Activated naive CD4-positive, alpha-beta T cell treated with anti-CD3 and anti-CD28 coated beads, Interleukin-2, amount 50 U/mL, for 72 hours (primary cell): ENCODE measurements around the gene KCNQ1. TPM values are rescaled to one million over a fixed set of nuclear protein-coding genes. Genes with fewer than 3 reads are reported as not detected.
A peak's percentile ranks its signal among the peaks of the same experiment; 100 is the strongest.

Experiments
- ATAC-seq, 2 donors: fragments of 150-1000 bp; cut with Tn5 transposase; 2 replicates each; pipeline ENCODE4 v1.10.0; 2021; ENCODE audit warnings: mild to moderate bottlenecking in 2 of 2, moderate library complexity in 2 of 2
- DNase-seq, 2 donors: peaks; one replicate each; pipeline ENCODE4 v3.0.0; 2021 to 2022; ENCODE audit warnings: low spot score in 2 of 2
- H3K27ac Mint-ChIP-seq, 2 donors: one replicate each; pipeline ENCODE4 v1.8.0; 2022; ENCODE audit warnings: mild to moderate bottlenecking in 2 of 2, mixed read lengths in 2 of 2
- H3K36me3 Mint-ChIP-seq, 2 donors: one replicate each; pipeline ENCODE4 v1.8.0; 2022; ENCODE audit warnings: mixed read lengths in 2 of 2
- H3K9me3 Mint-ChIP-seq, 2 donors: one replicate each; pipeline ENCODE4 v1.8.0; 2022; ENCODE audit warnings: mixed read lengths in 2 of 2
- total RNA-seq, 2 donors: library from RNA; stranded (reverse); gene quantifications; one replicate each; pipeline ENCODE4 v1.2.3, GENCODE V29; 2022

KCNQ1 gene
- total RNA-seq, 2 donors from 2014 or later: 12.2 to 19.3 TPM

- no peak for DNase-seq
- Mint-ChIP-seq H3K9me3 (peaks cover 0 to 5% of the 10 kb centered on the region in 2 donors), H3K36me3 (peaks cover 13 to 26% of the 10 kb centered on the region in 2 donors), H3K27ac (no peak overlapping the region)
- ATAC-seq: no peak
Observed at GRCh38 chr11:2656859-2657258, 212.1 kb downstream of the KCNQ1 start.

DNA sequence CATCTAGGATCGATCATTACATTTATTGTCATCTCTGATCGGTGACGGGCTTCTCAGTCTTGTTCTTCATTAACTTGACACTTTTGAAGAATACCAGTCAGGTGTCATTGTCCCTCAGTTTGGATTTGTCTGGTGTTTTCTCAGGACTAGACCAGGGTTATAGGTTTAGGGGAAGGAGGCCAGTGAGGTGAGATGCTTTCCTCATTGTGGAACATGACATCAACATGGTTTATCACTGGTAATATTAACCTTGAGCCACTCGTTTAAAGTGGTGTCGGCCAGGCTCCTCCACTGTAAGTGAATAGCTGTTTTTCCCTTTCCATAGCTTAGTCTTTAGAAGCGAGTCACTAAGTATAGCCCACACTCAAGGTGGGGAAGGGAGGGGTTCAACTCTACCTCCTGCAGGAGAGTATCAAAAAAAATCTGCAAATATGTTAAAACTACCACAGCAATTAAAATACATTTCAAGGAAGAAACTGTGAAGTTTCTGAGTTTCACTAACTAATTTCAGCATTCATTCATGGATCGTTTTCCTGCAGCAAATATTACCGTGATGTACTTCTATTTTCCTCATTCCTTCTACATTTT lies 213.0 kb downstream of the KCNQ1 start:
- H3K27ac Mint-ChIP-seq: no peak overlapping the region
- ATAC-seq: no peak
- no peak for DNase-seq
- peaks cover 0 to 5% of the 10 kb centered on the region in 2 donors for H3K9me3 Mint-ChIP-seq
- peaks cover 10 to 26% of the 10 kb centered on the region in 2 donors for H3K36me3 Mint-ChIP-seq

- peaks cover 0 to 5% of the 10 kb centered on the region in 2 donors for H3K9me3 Mint-ChIP-seq
- DNase-seq: no peak
- peak overlapping the region in 1 of 2 donors; percentile 29 for H3K27ac Mint-ChIP-seq
- peaks cover 9 to 26% of the 10 kb centered on the region in 2 donors for H3K36me3 Mint-ChIP-seq
- ATAC-seq: no peak
Observed at GRCh38 chr11:2660357-2660939, 215.6 kb downstream of the KCNQ1 start.

- ATAC-seq (no peak), DNase-seq (no peak)
- peak overlapping the region; percentile 29 to 81 for H3K27ac Mint-ChIP-seq
- H3K9me3 Mint-ChIP-seq: peaks cover 0 to 5% of the 10 kb centered on the region in 2 donors
- H3K36me3 Mint-ChIP-seq: peaks cover 9 to 26% of the 10 kb centered on the region in 2 donors
Observed at GRCh38 chr11:2661173-2662023, 216.6 kb downstream of the KCNQ1 start.

DNA sequence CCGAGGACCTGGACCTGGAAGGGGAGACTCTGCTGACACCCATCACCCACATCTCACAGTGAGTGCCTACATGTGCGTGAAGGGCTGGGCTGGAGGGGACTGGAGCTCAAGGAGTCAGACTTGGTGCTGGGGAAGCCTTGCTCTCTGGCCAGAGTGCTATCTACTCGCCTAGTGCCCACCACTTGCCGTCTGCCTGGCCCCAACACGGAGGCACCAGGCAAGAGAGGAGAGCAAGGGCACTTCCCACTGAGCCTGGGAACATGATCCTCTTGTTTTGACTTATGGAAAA lies 217.2 kb downstream of the KCNQ1 start:
- Mint-ChIP-seq H3K36me3 (peaks cover 9 to 26% of the 10 kb centered on the region in 2 donors), H3K9me3 (peaks cover 0 to 5% of the 10 kb centered on the region in 2 donors), H3K27ac (no peak overlapping the region)
- DNase-seq: no peak
- no peak for ATAC-seq

GRCh38 chr11:2662430-2663299 lies 217.9 kb downstream of the KCNQ1 start:
- peaks cover 0 to 5% of the 10 kb centered on the region in 2 donors for H3K9me3 Mint-ChIP-seq
- H3K27ac Mint-ChIP-seq: no peak overlapping the region
- peaks cover 9 to 26% of the 10 kb centered on the region in 2 donors for H3K36me3 Mint-ChIP-seq
- ATAC-seq (no peak), DNase-seq (peak in 1 of 2 donors; percentile 1)

GRCh38 chr11:2663506-2663905 lies 218.7 kb downstream of the KCNQ1 start:
- ATAC-seq (no peak), DNase-seq (no peak)
- Mint-ChIP-seq H3K27ac (peak overlapping the region in 1 of 2 donors; percentile 53), H3K9me3 (peaks cover 0 to 5% of the 10 kb centered on the region in 2 donors), H3K36me3 (peaks cover 9 to 26% of the 10 kb centered on the region in 2 donors)

GRCh38 chr11:2663915-2664314 lies 219.1 kb downstream of the KCNQ1 start:
- ATAC-seq (no peak), DNase-seq (no peak)
- H3K36me3 Mint-ChIP-seq: peaks cover 8 to 22% of the 10 kb centered on the region in 2 donors
- H3K9me3 Mint-ChIP-seq: peaks cover 0 to 5% of the 10 kb centered on the region in 2 donors
- peak overlapping the region; percentile 53 to 93 for H3K27ac Mint-ChIP-seq

DNA sequence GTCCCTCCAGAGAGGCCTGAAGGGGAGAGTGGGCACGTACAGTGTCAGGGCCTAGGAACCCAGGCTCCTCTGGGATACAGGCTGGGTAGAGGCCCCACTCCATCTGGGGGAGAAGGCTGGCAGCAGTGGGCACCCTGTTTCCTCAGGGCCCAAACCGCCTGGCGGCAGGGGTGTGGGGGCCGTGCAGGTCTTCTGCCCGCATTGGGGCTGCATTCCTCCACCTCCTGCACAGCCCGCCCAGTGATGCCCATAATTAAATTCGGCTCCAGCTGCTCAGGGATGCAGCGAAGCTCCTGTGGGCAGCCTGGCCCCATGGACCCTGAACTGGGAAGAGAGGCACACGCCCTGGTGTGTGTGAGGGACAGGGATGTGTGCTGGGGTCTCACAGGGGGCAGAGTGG lies 219.6 kb downstream of the KCNQ1 start:
- H3K36me3 Mint-ChIP-seq: peaks cover 4 to 18% of the 10 kb centered on the region in 2 donors
- H3K9me3 Mint-ChIP-seq: peaks cover 0 to 5% of the 10 kb centered on the region in 2 donors
- peak overlapping the region; percentile 53 to 93 for H3K27ac Mint-ChIP-seq
- DNase-seq: no peak
- no peak for ATAC-seq

- peaks cover 0 to 5% of the 10 kb centered on the region in 2 donors for H3K9me3 Mint-ChIP-seq
- no peak overlapping the region for H3K27ac Mint-ChIP-seq
- ATAC-seq (no peak), DNase-seq (no peak)
- peaks cover 4 to 15% of the 10 kb centered on the region in 2 donors for H3K36me3 Mint-ChIP-seq
Observed at GRCh38 chr11:2664791-2665525, 220.2 kb downstream of the KCNQ1 start.

- no peak for DNase-seq
- no peak for ATAC-seq
- Mint-ChIP-seq H3K27ac (no peak overlapping the region), H3K36me3 (peaks cover 4 to 7% of the 10 kb centered on the region in 2 donors), H3K9me3 (peaks cover 0 to 3% of the 10 kb centered on the region in 2 donors)
Observed at GRCh38 chr11:2665526-2666400, 221.0 kb downstream of the KCNQ1 start.

DNA sequence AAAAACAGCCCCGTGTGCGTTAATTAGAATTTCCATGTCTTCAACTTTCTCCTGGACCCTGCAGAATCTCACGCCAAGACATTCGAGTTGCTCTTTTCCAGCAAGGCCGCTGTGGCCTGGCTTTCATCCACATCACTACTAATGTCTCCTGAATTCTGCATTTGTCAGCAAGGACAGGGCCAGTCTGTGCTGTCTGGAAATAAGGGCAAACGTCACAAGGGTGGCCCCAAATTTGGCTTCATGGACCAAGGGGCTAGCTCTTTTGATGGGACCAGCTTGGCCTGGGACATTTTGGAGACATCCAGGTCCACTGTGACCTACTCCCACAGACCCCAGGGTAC lies 221.6 kb downstream of the KCNQ1 start:
- peaks cover 0 to under 1% of the 10 kb centered on the region in 2 donors for H3K36me3 Mint-ChIP-seq
- ATAC-seq: no peak
- H3K9me3 Mint-ChIP-seq: no peaks in the 10 kb centered on the region
- no peak overlapping the region for H3K27ac Mint-ChIP-seq
- no peak for DNase-seq

GRCh38 chr11:2666828-2667570 lies 222.2 kb downstream of the KCNQ1 start:
- ATAC-seq (no peak), DNase-seq (peak in 1 of 2 donors; percentile 37)
- H3K36me3 Mint-ChIP-seq: no peaks in the 10 kb centered on the region
- no peaks in the 10 kb centered on the region for H3K9me3 Mint-ChIP-seq
- no peak overlapping the region for H3K27ac Mint-ChIP-seq

DNA sequence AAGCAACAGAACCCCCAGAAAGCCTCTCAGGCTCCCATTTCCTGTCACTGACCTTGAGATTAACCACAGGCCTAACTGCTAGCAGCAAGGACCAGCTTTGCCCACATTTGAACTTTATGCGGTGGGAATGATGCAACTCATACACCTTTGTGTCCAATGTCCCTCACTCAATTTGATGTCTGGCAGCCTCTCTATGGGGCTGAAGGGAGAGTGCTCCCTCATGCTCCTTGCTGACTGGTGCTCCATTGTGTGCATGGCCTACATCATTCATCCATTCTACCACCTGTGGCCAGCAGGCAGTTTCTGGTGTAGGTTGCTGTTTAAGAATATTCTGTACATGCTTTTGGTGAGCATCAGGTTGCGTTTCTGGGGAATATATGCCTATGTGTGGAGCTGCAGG lies 223.1 kb downstream of the KCNQ1 start:
- ATAC-seq (no peak), DNase-seq (peak in 1 of 2 donors; percentile 25)
- H3K36me3 Mint-ChIP-seq: no peaks in the 10 kb centered on the region
- no peaks in the 10 kb centered on the region for H3K9me3 Mint-ChIP-seq
- peak overlapping the region in 1 of 2 donors; percentile 60 for H3K27ac Mint-ChIP-seq

- H3K27ac Mint-ChIP-seq: no peak overlapping the region
- no peaks in the 10 kb centered on the region for H3K9me3 Mint-ChIP-seq
- H3K36me3 Mint-ChIP-seq: no peaks in the 10 kb centered on the region
- DNase-seq: peak in 1 of 2 donors; percentile 23
- ATAC-seq: no peak
Observed at GRCh38 chr11:2668876-2669275, 224.1 kb downstream of the KCNQ1 start.
